DOHH2 (cell line): ENCODE results near the gene POMGNT1.

Experiments used
- H3F3A ChIP-seq: fragments of 200-600 bp; sonication (generic), shearing (Covaris generic); 2 replicates; pipeline ENCODE4 v1.6.0; 2016; ENCODE audit warnings: antibody characterized with exemption, mild to moderate bottlenecking; ENCODE audit not compliant: control insufficient read depth, insufficient read depth
- H3K27ac ChIP-seq: fragments of 200-600 bp; sonication (generic); 2 replicates; pipeline ENCODE4 v1.5.1; 2014; ENCODE audit warnings: low read depth, mild to moderate bottlenecking, low read length, moderate library complexity
- H3K27me3 ChIP-seq: fragments of 200-600 bp; sonication (generic); 2 replicates; pipeline ENCODE4 v1.6.1; 2014; ENCODE audit warnings: mild to moderate bottlenecking, low read length, mixed read lengths; ENCODE audit not compliant: control insufficient read depth
- H3K36me3 ChIP-seq: fragments of 200-600 bp; sonication (generic); 2 replicates; pipeline ENCODE4 v1.6.1; 2014; ENCODE audit warnings: mild to moderate bottlenecking, low read length, moderate library complexity, mixed read lengths; ENCODE audit not compliant: control insufficient read depth
- H3K4me1 ChIP-seq: fragments of 200-600 bp; sonication (generic); 2 replicates; pipeline ENCODE4 v1.6.1; 2014; ENCODE audit warnings: mild to moderate bottlenecking, low read length, mixed read lengths; ENCODE audit not compliant: control insufficient read depth
- H3K4me2 ChIP-seq: fragments of 200-600 bp; sonication (generic); 2 replicates; pipeline ENCODE4 v1.6.0; 2014; ENCODE audit warnings: mild to moderate bottlenecking, low read length, moderate library complexity
- H3K4me3 ChIP-seq: fragments of 200-600 bp; sonication (generic); 2 replicates; pipeline ENCODE4 v1.5.1; 2014; ENCODE audit warnings: mild to moderate bottlenecking, low read length, mixed read lengths
- H3K79me2 ChIP-seq: fragments of 200-600 bp; sonication (generic); 2 replicates; pipeline ENCODE4 v1.6.1; 2014; ENCODE audit warnings: mild to moderate bottlenecking, low read length, mixed read lengths; ENCODE audit not compliant: control insufficient read depth
- H3K9me2 ChIP-seq: fragments of 200-600 bp; sonication (generic); replicated peaks from 2 replicates; pipeline ENCODE4 v1.6.1; 2014; ENCODE audit warnings: mild to moderate bottlenecking, low read length, mixed read lengths; ENCODE audit not compliant: control insufficient read depth
- H3K9me3 ChIP-seq: fragments of 200-600 bp; sonication (generic); 2 replicates; pipeline ENCODE4 v1.6.1; 2014; ENCODE audit warnings: antibody characterized with exemption, low read length, mixed read lengths; ENCODE audit not compliant: control insufficient read depth, insufficient read depth
- H4K20me1 ChIP-seq: fragments of 200-600 bp; sonication (generic); 2 replicates; pipeline ENCODE4 v1.6.0; 2014; ENCODE audit warnings: low read depth, mild to moderate bottlenecking, antibody characterized with exemption, low read length, moderate library complexity; ENCODE audit not compliant: control insufficient read depth, insufficient read depth
- CTCF ChIP-seq: fragments of 200-600 bp; sonication (generic); IDR thresholded peaks from one replicate; pipeline ENCODE4 v1.5.1; 2014; ENCODE audit warnings: antibody characterized with exemption, mild to moderate bottlenecking, low read depth, low read length; ENCODE audit not compliant: poor library complexity, severe bottlenecking
- EZH2phosphoT487 ChIP-seq: fragments of 200-600 bp; sonication (generic); IDR thresholded peaks from 2 replicates; pipeline ENCODE4 v1.6.1; 2017; ENCODE audit warnings: borderline replicate concordance, mild to moderate bottlenecking, antibody characterized with exemption, low read length, moderate library complexity, mixed read lengths

POMGNT1 gene

GRCh38 chr1:46171351-46171750, 26.9 kb downstream of the POMGNT1 start:
- no peak for TF ChIP-seq CTCF
- Histone ChIP-seq H3K9me2 (no peaks in the 10 kb centered on the region), H3K27ac (no peak overlapping the region)

GRCh38 chr1:46169811-46170454, 28.3 kb downstream of the POMGNT1 start:
- Histone ChIP-seq H3F3A (no peaks in the 10 kb centered on the region), H3K27me3 (peaks cover 3% of the 10 kb centered on the region; the same call in 1 of the 2 replicates), H3K9me2 (no peaks in the 10 kb centered on the region), H4K20me1 (no peaks in the 10 kb centered on the region), H3K36me3 (no peaks in the 10 kb centered on the region), H3K4me3 (no peak overlapping the region), H3K79me2 (no peaks in the 10 kb centered on the region), H3K4me1 (peaks cover 34% of the 10 kb centered on the region), H3K4me2 (no peak overlapping the region), H3K9me3 (no peaks in the 10 kb centered on the region), H3K27ac (no peak overlapping the region)
- TF ChIP-seq CTCF (no peak), EZH2phosphoT487 (no peak)

More at GRCh38 chr1:46171351-46171750, 26.9 kb downstream of the POMGNT1 start:
- Histone ChIP-seq H3K9me3 (no peaks in the 10 kb centered on the region), H3K4me2 (no peak overlapping the region), H3K36me3 (no peaks in the 10 kb centered on the region), H4K20me1 (no peaks in the 10 kb centered on the region), H3K79me2 (no peaks in the 10 kb centered on the region), H3F3A (no peaks in the 10 kb centered on the region), H3K4me3 (no peak overlapping the region), H3K27me3 (peaks cover 3% of the 10 kb centered on the region; the same call in 1 of the 2 replicates), H3K4me1 (peaks cover 28% of the 10 kb centered on the region)

- Histone ChIP-seq H3K9me2 (no peaks in the 10 kb centered on the region), H4K20me1 (no peaks in the 10 kb centered on the region), H3K36me3 (no peaks in the 10 kb centered on the region), H3K4me1 (peaks cover 32% of the 10 kb centered on the region), H3K79me2 (no peaks in the 10 kb centered on the region), H3F3A (no peaks in the 10 kb centered on the region), H3K4me2 (no peak overlapping the region), H3K27me3 (peaks cover 3% of the 10 kb centered on the region; the same call in 1 of the 2 replicates), H3K27ac (no peak overlapping the region), H3K4me3 (no peak overlapping the region), H3K9me3 (no peaks in the 10 kb centered on the region)
- TF ChIP-seq CTCF (no peak), EZH2phosphoT487 (no peak)
Measured at GRCh38 chr1:46168477-46168876, 29.8 kb downstream of the POMGNT1 start.
